SK-N-DZ (cell line): ENCODE measurements around the gene MELTF.

ENCODE experiments used
- DNase-seq: peaks from one replicate; pipeline ENCODE4 v3.0.0-alpha.2; 2015; ENCODE audit warnings: low spot score

Gene MELTF

GRCh38 chr3:196968233-196969133, 61.1 kb downstream of the MELTF start, which contains the start of gene PIGZ:
Gene PIGZ (minus strand): TSS chr3:196968833. CDS start chr3:196952031, 16,802 bp downstream.
- DNase-seq, result no peak

- DNase-seq, result no peak
Measured at GRCh38 chr3:196967412-196968232, 62.0 kb downstream of the MELTF start.

GRCh38 chr3:196966526-196967401, 62.9 kb downstream of the MELTF start:
- no peak for DNase-seq

- DNase-seq, result no peak
Measured at GRCh38 chr3:196965804-196966173, 63.8 kb downstream of the MELTF start.

- no peak for DNase-seq
Measured at GRCh38 chr3:196965112-196965803, 64.4 kb downstream of the MELTF start.

- no peak for DNase-seq
Measured at GRCh38 chr3:196963631-196963953, 66.0 kb downstream of the MELTF start.

- DNase-seq, result no peak
Measured at GRCh38 chr3:196962930-196963630, 66.5 kb downstream of the MELTF start.

GRCh38 chr3:196962108-196962929, 67.3 kb downstream of the MELTF start:
- no peak for DNase-seq

- DNase-seq, result no peak
Measured at GRCh38 chr3:196954832-196955231, 74.8 kb downstream of the MELTF start.
